ENCODE data around the gene BBS9. TPM values are rescaled to one million over a fixed set of nuclear protein-coding genes. Genes with fewer than 3 reads are reported as not detected.

BBS9 gene
- total RNA-seq, 1 donor from 2014 or later, result 21.1 TPM

DNA sequence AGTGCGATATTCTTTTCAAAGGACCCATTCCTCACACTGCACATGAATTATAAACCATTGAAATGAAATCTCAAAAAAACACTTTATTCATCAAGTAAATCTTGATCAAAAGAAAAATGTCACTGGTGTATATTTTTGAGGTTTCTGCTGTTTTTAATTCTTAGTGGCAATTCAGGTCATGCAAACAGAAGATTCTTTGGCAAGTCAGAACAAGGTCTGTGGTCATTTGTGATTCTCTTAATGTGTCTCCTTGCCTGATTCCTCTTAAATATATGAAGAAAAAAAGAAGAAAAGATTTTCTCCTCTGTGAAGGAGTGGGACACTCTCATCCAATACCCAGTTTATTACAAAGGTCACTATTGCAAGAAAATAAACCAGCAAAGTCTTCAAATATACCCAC is 467.8 kb downstream of the BBS9 start:
- H3K4me1 Mint-ChIP-seq (ENCODE audit: low read depth, unreplicated experiment), result peaks cover 20% of the 10 kb centered on the region
- no peak for DNase-seq
- TF ChIP-seq, protein P1, sequence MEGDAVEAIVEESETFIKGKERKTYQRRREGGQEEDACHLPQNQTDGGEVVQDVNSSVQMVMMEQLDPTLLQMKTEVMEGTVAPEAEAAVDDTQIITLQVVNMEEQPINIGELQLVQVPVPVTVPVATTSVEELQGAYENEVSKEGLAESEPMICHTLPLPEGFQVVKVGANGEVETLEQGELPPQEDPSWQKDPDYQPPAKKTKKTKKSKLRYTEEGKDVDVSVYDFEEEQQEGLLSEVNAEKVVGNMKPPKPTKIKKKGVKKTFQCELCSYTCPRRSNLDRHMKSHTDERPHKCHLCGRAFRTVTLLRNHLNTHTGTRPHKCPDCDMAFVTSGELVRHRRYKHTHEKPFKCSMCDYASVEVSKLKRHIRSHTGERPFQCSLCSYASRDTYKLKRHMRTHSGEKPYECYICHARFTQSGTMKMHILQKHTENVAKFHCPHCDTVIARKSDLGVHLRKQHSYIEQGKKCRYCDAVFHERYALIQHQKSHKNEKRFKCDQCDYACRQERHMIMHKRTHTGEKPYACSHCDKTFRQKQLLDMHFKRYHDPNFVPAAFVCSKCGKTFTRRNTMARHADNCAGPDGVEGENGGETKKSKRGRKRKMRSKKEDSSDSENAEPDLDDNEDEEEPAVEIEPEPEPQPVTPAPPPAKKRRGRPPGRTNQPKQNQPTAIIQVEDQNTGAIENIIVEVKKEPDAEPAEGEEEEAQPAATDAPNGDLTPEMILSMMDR (IDR thresholded peaks at IDR 0.05; ENCODE audit: partially characterized antibody, unreplicated experiment), result no peak
- no peak overlapping the region for H3K4me3 Mint-ChIP-seq (ENCODE audit: unreplicated experiment)
- no peaks in the 10 kb centered on the region for H3K36me3 Mint-ChIP-seq (ENCODE audit: unreplicated experiment)
- H3K27ac Mint-ChIP-seq (ENCODE audit: unreplicated experiment), result no peak overlapping the region
- H3K9me3 Mint-ChIP-seq (ENCODE audit: unreplicated experiment), result peaks cover 2% of the 10 kb centered on the region
- H3K27me3 Mint-ChIP-seq (ENCODE audit: unreplicated experiment), result peaks cover 2% of the 10 kb centered on the region

DNA sequence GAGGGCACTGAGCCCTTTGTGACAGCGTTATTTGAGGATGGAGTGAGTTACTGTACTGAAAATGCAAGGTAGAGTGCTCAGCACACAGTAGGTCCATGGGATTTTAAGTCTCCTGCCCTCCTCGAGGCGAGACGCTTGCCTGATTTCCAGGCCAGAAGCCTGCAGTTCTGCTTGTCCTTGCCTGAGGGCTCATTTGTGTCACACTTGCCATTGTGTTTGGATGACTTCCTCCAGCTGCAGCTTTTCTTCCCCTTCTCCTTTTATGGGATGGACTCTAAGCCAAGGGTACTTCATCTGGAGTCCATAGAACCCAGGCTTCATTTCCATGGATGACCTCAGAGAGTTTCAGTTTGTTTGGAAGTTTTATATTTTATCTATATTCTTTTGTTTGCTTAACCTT is 471.7 kb downstream of the BBS9 start:
- Mint-ChIP-seq H3K36me3 (ENCODE audit: unreplicated experiment) (no peaks in the 10 kb centered on the region), H3K9me3 (ENCODE audit: unreplicated experiment) (peaks cover 2% of the 10 kb centered on the region), H3K4me1 (ENCODE audit: low read depth, unreplicated experiment) (peaks cover 13% of the 10 kb centered on the region), H3K4me3 (ENCODE audit: unreplicated experiment) (no peak overlapping the region), H3K27me3 (ENCODE audit: unreplicated experiment) (no peaks in the 10 kb centered on the region), H3K27ac (ENCODE audit: unreplicated experiment) (no peak overlapping the region)
- no peak for DNase-seq
- TF ChIP-seq, protein P1 (IDR thresholded peaks at IDR 0.05; ENCODE audit: partially characterized antibody, unreplicated experiment), result no peak

DNA sequence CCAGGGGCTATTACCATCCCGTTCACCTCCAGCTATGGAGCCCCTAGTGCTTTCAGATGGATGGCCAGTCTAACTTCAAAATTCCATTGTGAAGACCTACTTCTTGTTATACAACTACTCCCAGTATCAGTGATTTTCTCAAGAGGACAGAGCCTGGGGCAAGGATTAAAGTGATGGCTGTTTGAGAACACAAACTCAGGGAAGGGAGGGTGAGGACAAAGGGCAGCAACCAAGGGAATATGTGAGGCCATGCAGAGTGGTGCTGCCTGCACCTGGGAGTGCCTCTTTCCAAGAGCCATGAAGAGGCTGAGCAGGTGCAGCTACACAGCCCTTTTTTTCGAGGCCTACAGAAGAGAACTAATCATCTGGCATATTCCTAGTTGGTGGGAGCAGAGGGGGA is 472.5 kb downstream of the BBS9 start:
- Mint-ChIP-seq H3K27ac (ENCODE audit: unreplicated experiment) (peak overlapping the region; percentile 5), H3K36me3 (ENCODE audit: unreplicated experiment) (no peaks in the 10 kb centered on the region), H3K4me3 (ENCODE audit: unreplicated experiment) (no peak overlapping the region), H3K9me3 (ENCODE audit: unreplicated experiment) (peaks cover 2% of the 10 kb centered on the region), H3K27me3 (ENCODE audit: unreplicated experiment) (no peaks in the 10 kb centered on the region), H3K4me1 (ENCODE audit: low read depth, unreplicated experiment) (peaks cover 13% of the 10 kb centered on the region)
- no peak for DNase-seq
- TF ChIP-seq, protein P1 (IDR thresholded peaks at IDR 0.05; ENCODE audit: partially characterized antibody, unreplicated experiment), result no peak

DNA sequence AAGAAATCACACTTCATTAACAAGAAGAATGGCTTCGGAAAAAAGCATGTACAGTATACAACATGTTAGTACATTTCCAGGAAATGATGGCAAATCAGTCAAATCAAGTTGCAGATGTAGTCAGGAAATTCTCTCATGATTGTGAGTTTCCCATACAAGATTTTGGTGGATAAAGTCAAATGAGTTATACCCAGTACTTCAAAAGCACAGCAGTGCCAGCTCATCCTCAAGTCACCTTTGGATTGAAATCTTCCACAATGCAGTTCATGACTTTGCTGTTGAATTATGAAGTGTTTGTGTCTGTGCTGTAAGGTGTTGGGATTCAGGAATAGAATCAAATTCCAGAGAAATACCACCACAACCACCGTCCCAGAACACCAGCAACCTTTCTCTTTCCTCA is 474.7 kb downstream of the BBS9 start:
- Mint-ChIP-seq H3K4me3 (ENCODE audit: unreplicated experiment) (no peak overlapping the region), H3K36me3 (ENCODE audit: unreplicated experiment) (no peaks in the 10 kb centered on the region), H3K27me3 (ENCODE audit: unreplicated experiment) (no peaks in the 10 kb centered on the region), H3K9me3 (ENCODE audit: unreplicated experiment) (no peaks in the 10 kb centered on the region), H3K4me1 (ENCODE audit: low read depth, unreplicated experiment) (peaks cover 3% of the 10 kb centered on the region), H3K27ac (ENCODE audit: unreplicated experiment) (no peak overlapping the region)
- DNase-seq, result no peak
- TF ChIP-seq, protein P1 (IDR thresholded peaks at IDR 0.05; ENCODE audit: partially characterized antibody, unreplicated experiment), result no peak

DNA sequence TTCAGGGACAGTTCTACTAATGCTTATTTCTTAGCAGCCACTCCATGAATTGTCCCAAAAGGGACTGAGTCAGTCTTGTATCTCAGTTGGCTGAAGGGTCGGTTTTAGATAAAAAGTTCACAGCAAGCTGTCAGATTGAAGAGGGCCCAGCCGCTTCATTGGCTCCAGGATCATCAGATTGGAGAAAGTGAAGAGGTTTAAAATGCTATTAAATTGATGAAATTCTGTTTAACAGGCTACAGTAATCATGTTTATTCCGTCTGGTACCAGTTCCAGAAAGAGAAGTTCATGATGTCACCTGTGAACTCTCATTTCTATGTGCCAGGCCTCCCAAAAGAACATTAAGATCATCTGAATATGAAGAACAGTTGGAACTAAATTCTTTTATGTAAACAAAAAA is 481.6 kb downstream of the BBS9 start:
- no peak for DNase-seq
- no peaks in the 10 kb centered on the region for H3K9me3 Mint-ChIP-seq (ENCODE audit: unreplicated experiment)
- H3K4me1 Mint-ChIP-seq (ENCODE audit: low read depth, unreplicated experiment), result no peaks in the 10 kb centered on the region
- no peaks in the 10 kb centered on the region for H3K36me3 Mint-ChIP-seq (ENCODE audit: unreplicated experiment)
- no peak overlapping the region for H3K27ac Mint-ChIP-seq (ENCODE audit: unreplicated experiment)
- H3K27me3 Mint-ChIP-seq (ENCODE audit: unreplicated experiment), result no peaks in the 10 kb centered on the region
- TF ChIP-seq, protein P1 (IDR thresholded peaks at IDR 0.05; ENCODE audit: partially characterized antibody, unreplicated experiment), result no peak
- H3K4me3 Mint-ChIP-seq (ENCODE audit: unreplicated experiment), result no peak overlapping the region

Data from glutamatergic neuron (in vitro differentiated cells).